Ishikawa (cell line): ENCODE data around the gene TBC1D20.

Experiments
- CEBPB ChIP-seq: IDR thresholded peaks from 2 replicates; pipeline ENCODE4 v1.6.1; 2012
- CREB1 ChIP-seq: IDR thresholded peaks from 2 replicates; pipeline ENCODE4 v1.6.1; 2012; ENCODE audit warnings: low read depth
- EGR1 ChIP-seq: IDR thresholded peaks from 2 replicates; pipeline ENCODE4 v1.6.1; 2012
- EP300 ChIP-seq: IDR thresholded peaks from 2 replicates; pipeline ENCODE4 v1.6.1; 2012; ENCODE audit warnings: borderline replicate concordance
- FOXM1 ChIP-seq: IDR thresholded peaks from 2 replicates; pipeline ENCODE4 v1.6.1; 2012; ENCODE audit warnings: low read depth, borderline replicate concordance
- NFIC ChIP-seq: IDR thresholded peaks from 2 replicates; pipeline ENCODE4 v1.6.1; 2012
- RAD21 ChIP-seq: IDR thresholded peaks from 2 replicates; pipeline ENCODE4 v1.6.1; 2012; ENCODE audit warnings: low read depth
- TAF1 ChIP-seq: IDR thresholded peaks from 2 replicates; pipeline ENCODE4 v1.6.1; 2012; ENCODE audit warnings: low read depth, mild to moderate bottlenecking
- TCF12 ChIP-seq: IDR thresholded peaks from 2 replicates; pipeline ENCODE4 v1.6.1; 2012; ENCODE audit warnings: low read depth
- TEAD4 ChIP-seq: IDR thresholded peaks from 2 replicates; pipeline ENCODE4 v1.6.1; 2012
- YY1 ChIP-seq: IDR thresholded peaks from 2 replicates; pipeline ENCODE4 v1.6.1; 2012; ENCODE audit warnings: low read depth
- ZBTB7A ChIP-seq: IDR thresholded peaks from 2 replicates; pipeline ENCODE4 v1.6.1; 2012; ENCODE audit warnings: low read depth
- TF ChIP-seq, protein P1 (sequence below): IDR thresholded peaks from 2 replicates; pipeline ENCODE4 v1.6.1; 2012
- TF ChIP-seq, protein P2 (sequence below): IDR thresholded peaks from 2 replicates; pipeline ENCODE4 v1.6.1; 2012; ENCODE audit warnings: low read depth, mild to moderate bottlenecking
- TF ChIP-seq, protein P3 (sequence below): IDR thresholded peaks from 2 replicates; pipeline ENCODE4 v1.6.1; 2012

The TBC1D20 gene

DNA sequence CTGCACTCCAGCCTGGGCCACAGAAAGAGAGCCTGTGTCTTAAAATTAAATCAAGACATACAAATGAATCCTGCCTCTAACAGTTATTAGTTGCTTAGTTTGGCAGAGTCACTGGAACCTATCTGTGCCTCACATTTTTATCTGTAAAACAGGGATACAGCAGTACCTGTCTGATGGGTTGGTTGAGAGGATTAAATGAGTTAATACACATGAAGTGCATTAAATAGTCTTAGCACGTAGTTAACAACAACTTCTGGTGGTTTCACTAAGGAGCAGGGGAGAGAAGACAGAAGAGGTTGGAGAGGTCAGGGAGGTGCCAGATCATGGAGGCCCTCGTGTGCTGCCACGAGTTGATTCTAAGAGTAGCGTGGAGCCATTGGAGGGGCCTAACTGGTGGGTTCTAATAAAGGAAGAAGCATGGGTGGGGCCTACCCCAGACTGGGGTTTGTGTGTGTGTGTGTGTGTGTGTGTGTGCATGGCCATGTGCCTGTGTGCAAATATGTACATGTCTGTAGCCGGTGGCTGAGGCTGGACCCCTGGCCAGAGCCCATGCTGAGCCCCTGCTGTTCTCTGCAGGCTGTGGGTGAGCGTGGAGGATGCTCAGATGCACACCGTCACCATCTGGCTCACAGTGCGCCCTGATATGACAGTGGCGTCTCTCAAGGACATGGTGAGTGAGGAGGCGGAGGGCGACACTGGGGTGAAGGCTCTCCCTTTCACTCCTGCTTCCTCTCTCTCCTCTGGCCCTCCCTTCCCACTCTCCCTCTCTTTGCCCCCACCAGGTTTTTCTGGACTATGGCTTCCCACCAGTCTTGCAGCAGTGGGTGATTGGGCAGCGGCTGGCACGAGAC, 45.2 kb downstream of the TBC1D20 start:
- TF ChIP-seq CEBPB (no peak), YY1 (no peak), TAF1 (no peak), RAD21 (no peak), CREB1 (no peak), TCF12 (no peak), FOXM1 (no peak), NFIC (no peak), ZBTB7A (no peak), EGR1 (no peak), TEAD4 (no peak), EP300 (no peak)
- TF ChIP-seq, protein P1, sequence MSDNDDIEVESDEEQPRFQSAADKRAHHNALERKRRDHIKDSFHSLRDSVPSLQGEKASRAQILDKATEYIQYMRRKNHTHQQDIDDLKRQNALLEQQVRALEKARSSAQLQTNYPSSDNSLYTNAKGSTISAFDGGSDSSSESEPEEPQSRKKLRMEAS: no peak
- TF ChIP-seq, protein P2, sequence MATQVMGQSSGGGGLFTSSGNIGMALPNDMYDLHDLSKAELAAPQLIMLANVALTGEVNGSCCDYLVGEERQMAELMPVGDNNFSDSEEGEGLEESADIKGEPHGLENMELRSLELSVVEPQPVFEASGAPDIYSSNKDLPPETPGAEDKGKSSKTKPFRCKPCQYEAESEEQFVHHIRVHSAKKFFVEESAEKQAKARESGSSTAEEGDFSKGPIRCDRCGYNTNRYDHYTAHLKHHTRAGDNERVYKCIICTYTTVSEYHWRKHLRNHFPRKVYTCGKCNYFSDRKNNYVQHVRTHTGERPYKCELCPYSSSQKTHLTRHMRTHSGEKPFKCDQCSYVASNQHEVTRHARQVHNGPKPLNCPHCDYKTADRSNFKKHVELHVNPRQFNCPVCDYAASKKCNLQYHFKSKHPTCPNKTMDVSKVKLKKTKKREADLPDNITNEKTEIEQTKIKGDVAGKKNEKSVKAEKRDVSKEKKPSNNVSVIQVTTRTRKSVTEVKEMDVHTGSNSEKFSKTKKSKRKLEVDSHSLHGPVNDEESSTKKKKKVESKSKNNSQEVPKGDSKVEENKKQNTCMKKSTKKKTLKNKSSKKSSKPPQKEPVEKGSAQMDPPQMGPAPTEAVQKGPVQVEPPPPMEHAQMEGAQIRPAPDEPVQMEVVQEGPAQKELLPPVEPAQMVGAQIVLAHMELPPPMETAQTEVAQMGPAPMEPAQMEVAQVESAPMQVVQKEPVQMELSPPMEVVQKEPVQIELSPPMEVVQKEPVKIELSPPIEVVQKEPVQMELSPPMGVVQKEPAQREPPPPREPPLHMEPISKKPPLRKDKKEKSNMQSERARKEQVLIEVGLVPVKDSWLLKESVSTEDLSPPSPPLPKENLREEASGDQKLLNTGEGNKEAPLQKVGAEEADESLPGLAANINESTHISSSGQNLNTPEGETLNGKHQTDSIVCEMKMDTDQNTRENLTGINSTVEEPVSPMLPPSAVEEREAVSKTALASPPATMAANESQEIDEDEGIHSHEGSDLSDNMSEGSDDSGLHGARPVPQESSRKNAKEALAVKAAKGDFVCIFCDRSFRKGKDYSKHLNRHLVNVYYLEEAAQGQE: no peak
- TF ChIP-seq, protein P3, sequence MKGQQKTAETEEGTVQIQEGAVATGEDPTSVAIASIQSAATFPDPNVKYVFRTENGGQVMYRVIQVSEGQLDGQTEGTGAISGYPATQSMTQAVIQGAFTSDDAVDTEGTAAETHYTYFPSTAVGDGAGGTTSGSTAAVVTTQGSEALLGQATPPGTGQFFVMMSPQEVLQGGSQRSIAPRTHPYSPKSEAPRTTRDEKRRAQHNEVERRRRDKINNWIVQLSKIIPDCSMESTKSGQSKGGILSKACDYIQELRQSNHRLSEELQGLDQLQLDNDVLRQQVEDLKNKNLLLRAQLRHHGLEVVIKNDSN: no peak

DNA sequence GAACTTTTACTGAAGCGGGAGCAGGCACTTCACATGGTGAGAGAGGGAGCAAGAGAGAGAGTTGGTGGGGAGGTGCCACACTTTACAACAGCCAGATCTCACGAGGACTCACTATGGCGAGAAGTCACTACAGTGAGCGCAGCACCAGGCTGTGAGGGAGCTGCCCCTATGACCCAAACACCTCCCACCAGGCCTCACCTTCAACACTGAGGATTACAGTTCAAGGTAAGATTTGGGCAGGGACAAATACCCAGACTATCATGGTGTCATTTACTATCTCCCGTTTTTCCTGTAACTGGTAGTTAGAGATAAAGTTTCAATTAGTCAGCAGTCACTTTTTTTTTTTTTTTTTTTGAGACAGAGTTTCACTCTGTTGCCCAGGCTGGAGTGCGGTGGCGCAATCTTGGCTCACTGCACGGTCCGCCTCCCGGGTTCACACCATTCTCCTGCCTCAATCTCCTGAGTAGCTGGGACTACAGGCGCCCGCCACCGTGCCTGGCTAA, 46.5 kb downstream of the TBC1D20 start:
- TF ChIP-seq YY1 (no peak), CEBPB (peak; percentile 92), EGR1 (no peak), TAF1 (no peak), FOXM1 (no peak)

DNA sequence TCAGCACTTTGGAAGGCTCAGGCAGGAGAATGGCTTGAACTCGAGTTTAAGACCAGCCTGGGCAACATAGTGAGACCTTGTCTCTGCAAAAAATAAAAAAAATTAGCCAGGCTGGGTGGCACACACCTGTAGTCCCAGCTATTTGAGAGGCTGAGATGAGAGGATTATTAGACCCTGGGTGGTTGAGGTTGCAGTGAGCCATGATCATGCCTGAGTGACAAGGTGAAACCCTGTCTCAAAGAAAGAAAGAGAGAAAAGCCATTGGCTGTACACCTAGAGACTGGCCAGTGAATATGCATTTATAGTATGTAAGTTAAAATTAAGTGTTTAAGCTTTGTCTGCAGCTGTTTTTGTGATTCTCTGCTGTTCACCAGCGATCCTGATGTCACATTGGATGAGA, 48.2 kb downstream of the TBC1D20 start:
- TF ChIP-seq, protein P3: no peak

DNA sequence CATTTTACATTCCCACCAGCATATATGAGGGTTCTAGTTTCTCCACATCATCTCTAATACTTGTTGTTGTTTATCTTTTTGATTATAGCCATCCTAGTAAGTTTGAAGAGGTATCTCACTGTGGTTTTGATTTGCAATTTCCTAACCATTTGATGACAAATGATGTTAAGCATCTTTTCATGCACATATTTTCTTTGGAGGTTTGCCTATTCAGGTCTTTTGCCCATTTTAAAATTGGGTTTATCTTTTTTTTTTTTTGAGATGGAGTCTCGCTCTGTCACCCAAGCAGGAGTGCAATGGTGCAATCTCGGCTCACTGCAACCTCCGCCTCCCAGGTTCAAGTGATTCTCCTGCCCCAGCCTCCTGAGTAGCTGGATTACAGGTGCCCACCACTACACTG, 50.3 kb downstream of the TBC1D20 start:
- TF ChIP-seq, protein P2: no peak
- TF ChIP-seq TEAD4 (no peak), TCF12 (no peak), TAF1 (no peak), ZBTB7A (no peak), EP300 (no peak), FOXM1 (no peak), NFIC (no peak), RAD21 (no peak), EGR1 (no peak), CEBPB (no peak), CREB1 (no peak), YY1 (no peak)
- TF ChIP-seq, protein P3: no peak
- TF ChIP-seq, protein P1: no peak

DNA sequence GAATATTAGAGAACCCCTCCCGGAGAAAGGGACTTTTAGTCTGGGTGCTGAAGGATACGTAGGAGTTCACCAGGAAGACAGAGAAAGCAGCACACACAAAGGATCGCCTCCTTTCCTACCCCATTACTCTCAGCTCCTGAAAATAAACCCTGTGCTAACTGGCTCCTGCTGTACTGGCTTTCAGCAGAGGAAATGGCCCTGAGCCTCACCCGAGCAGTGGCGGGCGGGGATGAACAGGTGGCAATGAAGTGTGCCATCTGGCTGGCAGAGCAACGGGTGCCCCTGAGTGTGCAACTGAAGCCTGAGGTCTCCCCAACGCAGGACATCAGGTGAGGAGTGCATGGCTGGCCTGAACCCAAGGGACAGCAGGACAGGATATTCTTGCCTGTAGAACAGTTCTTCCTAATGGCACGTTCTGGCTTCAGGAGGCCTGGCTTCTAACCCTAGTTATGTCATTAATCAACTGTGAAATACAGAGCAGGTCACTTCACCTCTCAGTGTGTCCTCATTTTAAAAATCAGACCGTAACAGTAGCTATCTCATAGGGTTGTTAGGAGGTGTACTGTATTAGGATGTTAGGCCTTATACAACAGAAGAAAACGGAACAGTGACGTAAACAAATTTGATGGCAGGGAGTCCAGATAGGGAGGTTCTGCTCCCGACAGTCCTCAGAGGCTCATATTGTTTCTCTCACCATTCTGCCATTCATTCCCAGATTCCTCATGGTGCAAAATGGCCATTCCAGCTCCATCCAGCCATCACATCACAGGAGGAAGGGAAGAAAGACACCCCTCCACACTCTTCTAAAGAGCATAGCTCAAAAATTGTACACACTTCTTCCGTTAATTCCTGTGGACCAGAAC, 52.4 kb downstream of the TBC1D20 start:
- TF ChIP-seq, protein P1: no peak
- TF ChIP-seq TEAD4 (no peak), CEBPB (no peak), EP300 (no peak), ZBTB7A (no peak), FOXM1 (no peak), NFIC (no peak), TAF1 (no peak), RAD21 (no peak), EGR1 (no peak), YY1 (no peak), TCF12 (no peak)
- TF ChIP-seq, protein P3: no peak
